HG02642 (cell line): ENCODE data around the gene CHRND.
"Not testable (repeated sequence)": the region's sequence is repeated elsewhere in the genome, so short reads cannot be mapped to it uniquely, and the experiment has no call there.

ENCODE experiments used
- ATAC-seq: cut with Tn5 transposase; IDR thresholded peaks from one replicate; pipeline ENCODE4 v1.9.1; 2021; ENCODE audit warnings: mild to moderate bottlenecking; ENCODE audit not compliant: unreplicated experiment, poor library complexity

Gene CHRND

GRCh38 chr2:232524771-232525170, 1.2 kb upstream of the CHRND start:
- ATAC-seq: no peak

- ATAC-seq: no peak
Observed at GRCh38 chr2:232525199-232525598, 761 bp upstream of the CHRND start.

- ATAC-seq: no peak
Observed at GRCh38 chr2:232526372-232526941, 497 bp downstream of the CHRND start.

GRCh38 chr2:232527905-232528470, 2.0 kb downstream of the CHRND start:
- no peak for ATAC-seq

- no peak for ATAC-seq
Observed at GRCh38 chr2:232528746-232529460, 2.9 kb downstream of the CHRND start.

DNA sequence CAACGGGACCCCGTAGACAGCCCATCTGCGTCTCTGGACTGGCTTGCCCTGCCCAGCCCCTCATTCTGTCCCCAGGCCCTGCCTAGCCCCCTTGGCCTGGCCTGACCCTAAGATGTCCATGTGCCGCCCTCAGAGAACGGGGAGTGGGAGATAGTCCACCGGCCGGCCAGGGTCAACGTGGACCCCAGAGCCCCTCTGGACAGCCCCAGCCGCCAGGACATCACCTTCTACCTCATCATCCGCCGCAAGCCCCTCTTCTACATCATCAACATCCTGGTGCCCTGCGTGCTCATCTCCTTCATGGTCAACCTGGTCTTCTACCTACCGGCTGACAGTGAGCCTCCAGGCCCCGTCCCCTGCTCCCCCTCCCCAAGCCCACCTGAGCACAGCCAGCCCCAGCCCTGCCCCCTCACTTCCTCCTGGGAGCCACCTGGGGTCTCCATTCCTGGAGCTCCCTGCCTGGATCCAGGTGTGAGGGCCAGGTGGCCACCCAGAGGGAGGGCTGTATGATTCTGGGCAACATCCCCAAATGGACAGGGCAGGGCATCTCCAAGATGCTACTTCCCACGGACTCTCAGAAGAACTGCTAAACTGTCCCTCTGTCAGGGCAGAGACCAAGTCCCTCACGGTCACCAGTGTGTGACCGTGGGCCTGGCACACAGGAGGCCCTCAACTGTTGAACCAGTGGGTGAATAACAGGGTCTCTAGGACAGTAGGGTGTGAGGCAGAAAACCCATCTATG, 4.0 kb downstream of the CHRND start:
- no peak for ATAC-seq

GRCh38 chr2:232530626-232531260, 4.8 kb downstream of the CHRND start:
- ATAC-seq: no peak

DNA sequence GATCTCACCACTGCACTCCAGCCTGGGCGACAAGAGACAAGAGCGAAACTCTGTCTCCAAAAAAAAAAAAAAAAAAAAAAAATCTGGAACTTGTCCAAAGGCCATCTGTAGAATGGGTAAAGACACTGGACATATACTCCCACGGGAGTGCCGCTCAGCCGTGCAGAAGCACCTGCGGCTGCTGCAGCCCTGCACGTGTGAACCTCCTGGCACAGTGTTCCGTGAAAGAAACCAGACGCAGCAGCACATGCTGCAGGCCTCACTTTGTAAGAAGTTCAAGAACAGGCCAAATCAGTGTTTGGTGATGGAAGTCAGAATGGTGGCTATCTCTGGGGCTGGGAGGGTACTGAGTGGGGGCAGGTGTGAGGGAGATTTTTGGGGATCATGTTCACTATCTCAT, 6.5 kb downstream of the CHRND start:
- no peak for ATAC-seq

- not testable (repeated sequence) for ATAC-seq
Observed at GRCh38 chr2:232532821-232533220, 6.9 kb downstream of the CHRND start.

DNA sequence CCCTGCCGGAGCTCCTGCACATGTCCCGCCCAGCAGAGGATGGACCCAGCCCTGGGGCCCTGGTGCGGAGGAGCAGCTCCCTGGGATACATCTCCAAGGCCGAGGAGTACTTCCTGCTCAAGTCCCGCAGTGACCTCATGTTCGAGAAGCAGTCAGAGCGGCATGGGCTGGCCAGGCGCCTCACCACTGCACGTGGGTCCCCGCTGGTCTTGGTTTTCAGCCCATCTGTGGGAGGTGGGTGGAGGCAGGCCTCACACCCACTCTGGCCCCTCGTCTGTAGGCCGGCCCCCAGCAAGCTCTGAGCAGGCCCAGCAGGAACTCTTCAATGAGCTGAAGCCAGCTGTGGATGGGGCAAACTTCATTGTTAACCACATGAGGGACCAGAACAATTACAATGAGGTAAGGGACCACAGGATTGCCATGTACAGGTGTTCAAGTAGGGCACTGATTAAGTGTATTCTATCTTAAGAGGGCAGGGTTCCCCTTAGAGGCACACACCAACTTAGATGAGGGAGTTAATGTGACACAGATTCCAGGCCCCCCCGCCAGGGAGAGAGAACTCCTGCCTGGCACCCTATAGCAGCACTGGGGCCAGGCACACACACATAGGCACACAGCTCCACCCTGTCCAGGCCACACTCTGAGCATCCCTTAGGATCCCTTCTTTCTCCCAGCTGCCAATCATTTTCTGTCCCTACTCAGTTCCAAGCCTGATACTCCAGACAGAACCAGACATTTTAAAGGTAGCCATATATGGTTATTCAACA, 8.2 kb downstream of the CHRND start:
- no peak for ATAC-seq

- no peak for ATAC-seq
Observed at GRCh38 chr2:232534940-232535651, 9.1 kb downstream of the CHRND start.

DNA sequence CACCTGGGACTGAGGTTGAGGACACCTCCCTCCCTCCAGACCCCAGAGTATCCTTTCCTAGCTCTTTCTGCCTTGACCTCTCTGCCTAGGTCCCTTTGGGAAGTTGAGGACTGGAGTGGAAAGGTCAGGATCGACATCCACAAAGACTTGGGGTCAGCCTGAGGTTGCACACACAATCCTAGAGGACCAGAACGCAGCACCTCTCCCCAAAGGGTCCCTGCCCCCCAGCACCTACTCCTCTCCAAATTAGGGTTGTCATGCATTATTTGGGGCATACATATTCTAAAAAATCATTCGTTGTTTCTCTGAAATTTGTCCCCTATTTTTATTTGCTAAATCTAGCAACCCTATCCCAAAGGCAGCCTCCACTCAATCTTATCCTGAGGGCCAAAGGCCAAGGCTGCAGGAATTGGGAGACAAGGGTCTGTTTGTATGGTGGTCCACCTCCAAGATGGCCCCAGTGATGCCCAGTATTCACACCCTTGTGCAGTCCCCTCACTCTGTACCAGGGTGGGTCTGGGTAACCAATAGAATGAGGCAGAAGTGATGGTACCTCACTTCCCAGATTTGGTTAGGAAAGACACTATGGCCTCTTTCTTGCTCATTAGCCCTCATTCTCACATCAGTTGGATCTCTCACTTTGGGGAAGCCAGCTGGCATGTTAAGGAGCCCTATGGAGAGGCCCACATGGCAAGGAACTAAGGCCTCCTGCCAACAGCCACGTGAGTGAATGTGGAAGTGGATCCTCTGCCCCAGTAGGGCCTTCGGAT, 10.0 kb downstream of the CHRND start:
- ATAC-seq: no peak

- no peak for ATAC-seq
Observed at GRCh38 chr2:232537079-232537478, 11.1 kb downstream of the CHRND start.

DNA sequence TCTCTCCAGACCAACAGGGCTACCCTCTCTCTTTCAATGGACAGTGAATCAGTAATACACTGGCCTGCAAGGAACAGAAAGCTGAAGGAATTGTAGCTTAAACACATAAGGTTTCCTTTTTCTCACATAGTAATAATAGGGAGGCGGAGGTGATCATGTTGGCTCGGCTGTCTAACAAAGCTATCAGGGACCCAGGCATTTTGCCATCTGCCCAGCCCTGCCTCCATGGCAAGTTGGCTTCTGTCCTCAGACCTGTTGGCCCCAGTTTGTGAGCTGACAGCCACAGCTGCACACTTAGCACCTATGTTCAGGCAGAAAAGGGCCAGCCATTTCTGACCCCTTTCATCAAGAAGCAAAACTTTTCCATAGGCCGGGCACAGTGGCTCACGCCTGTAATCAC, 11.5 kb downstream of the CHRND start:
- no peak for ATAC-seq

GRCh38 chr2:232538671-232539070, 12.7 kb downstream of the CHRND start:
- no peak for ATAC-seq

DNA sequence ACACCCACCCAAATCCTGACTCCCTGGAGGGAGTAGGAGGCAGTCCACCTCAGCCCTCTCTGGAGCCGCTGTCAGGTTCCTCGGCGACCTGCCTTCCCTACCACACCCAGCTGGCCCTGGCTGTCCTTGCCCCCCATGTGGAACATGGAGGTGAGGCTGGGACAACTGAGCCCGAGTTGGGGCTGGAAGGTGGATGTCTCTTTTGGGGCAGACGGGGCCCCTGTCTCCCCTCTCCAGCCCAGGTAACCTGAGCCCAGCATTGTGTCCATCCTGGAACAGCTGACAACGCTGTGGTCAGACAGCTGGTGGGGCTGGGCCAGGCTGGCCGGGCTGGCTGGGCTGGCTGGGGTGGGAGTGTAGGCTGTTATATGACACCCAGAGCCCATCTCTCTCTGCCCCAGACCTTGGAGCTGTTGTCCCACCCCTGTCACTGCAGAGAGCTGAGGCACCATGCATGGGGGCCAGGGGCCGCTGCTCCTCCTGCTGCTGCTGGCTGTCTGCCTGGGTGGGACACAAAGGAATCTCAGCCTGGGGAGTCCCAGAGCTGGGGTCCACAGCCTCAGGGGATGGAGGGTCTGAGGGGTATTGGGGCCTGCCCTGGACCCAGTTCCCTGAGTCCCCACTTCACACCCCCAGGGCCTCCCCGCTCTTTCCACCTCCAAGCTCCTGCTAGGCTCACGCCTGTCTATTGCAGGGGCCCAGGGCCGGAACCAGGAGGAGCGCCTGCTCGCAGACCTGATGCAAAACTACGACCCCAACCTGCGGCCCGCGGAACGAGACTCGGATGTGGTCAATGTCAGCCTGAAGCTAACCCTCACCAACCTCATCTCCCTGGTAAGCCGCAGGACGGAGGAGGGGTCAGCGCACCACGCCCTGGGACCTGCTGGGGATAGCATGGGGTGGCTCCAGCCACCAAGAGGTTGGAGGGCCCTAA, 13.6 kb downstream of the CHRND start, which contains the start of gene CHRNG:
TSS of gene CHRNG (plus strand) at position 395 of the 934 bp plus-strand sequence. CDS start at position 451, 56 bp downstream.
- ATAC-seq: no peak

DNA sequence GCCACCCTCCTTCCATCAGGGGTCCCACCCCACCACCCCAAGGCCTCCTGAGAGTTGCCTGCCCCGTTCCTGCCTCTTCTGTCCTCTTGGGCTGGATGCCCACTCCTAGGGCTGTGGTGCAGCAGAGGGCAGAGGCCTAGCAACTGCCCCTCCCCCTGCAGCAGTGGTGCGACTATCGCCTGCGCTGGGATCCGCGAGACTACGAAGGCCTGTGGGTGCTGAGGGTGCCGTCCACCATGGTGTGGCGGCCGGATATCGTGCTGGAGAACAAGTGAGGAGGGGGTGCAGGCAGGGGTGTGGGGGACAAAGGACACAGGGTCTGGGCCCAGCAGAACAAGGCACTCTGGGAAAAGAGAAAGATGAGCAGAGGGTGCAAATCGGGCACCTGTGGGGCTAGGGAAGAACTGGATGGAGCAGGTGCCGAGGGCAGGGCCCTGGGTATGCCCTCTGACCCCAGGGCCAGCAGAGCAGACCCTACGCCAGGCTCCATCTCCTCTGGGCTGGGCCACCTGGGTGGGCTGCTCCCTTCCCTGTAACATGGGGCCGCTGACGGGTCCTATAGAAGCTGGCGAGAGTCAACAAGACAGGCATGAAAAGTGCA, 14.6 kb downstream of the CHRND start:
- no peak for ATAC-seq
